ENCODE results near the gene ZNF567. TPM values are rescaled to one million over a fixed set of nuclear protein-coding genes. Genes with fewer than 3 reads are reported as not detected.
A peak's percentile ranks its signal among the peaks of the same experiment; 100 is the strongest.

ZNF567 gene
- total RNA-seq, 1 donor from 2014 or later = 12.3 TPM

GRCh38 chr19:36668646-36669045, 18.8 kb upstream of the ZNF567 start:
- Mint-ChIP-seq H3K36me3 (peaks cover 56% of the 10 kb centered on the region), H3K27ac (peak overlapping the region; percentile 23), H3K4me1 (ENCODE audit: unreplicated experiment) (peaks cover 31% of the 10 kb centered on the region), H3K4me3 (peak overlapping the region; percentile 56), H3K27me3 (no peaks in the 10 kb centered on the region), H3K9me3 (peaks cover 19% of the 10 kb centered on the region)
- no peak for DNase-seq (ENCODE audit: extremely low spot score, unreplicated experiment)
- no peak for TF ChIP-seq CTCF (conservative IDR thresholded peaks at IDR 0.05)

DNA sequence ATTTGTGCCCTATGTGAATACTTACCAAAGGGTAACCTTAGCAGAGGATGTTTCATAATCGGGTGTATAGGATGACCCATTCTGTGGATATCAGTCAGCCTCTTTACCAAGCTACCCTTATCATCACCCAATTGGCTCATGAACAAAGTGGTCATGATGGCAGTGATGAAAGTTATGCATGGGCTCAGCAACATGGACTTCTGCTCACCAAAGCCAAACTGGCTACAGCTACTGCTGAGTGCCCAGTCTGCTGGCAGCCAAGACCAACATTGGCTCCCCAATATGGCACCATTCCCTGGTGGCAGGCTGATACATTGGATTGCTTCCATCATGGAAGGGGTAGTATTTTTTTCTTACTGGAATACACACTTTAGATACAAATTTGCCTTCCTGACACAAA, 15.0 kb upstream of the ZNF567 start:
- TF ChIP-seq CTCF (conservative IDR thresholded peaks at IDR 0.05) = no peak
- Mint-ChIP-seq H3K36me3 (peaks cover 36% of the 10 kb centered on the region), H3K4me3 (no peak overlapping the region), H3K9me3 (peaks cover 12% of the 10 kb centered on the region), H3K27ac (no peak overlapping the region), H3K27me3 (no peaks in the 10 kb centered on the region), H3K4me1 (ENCODE audit: unreplicated experiment) (peaks cover 12% of the 10 kb centered on the region)
- no peak for DNase-seq (ENCODE audit: extremely low spot score, unreplicated experiment)

- H3K9me3 Mint-ChIP-seq = peaks cover 2% of the 10 kb centered on the region
- no peak for TF ChIP-seq CTCF (conservative IDR thresholded peaks at IDR 0.05)
- H3K4me1 Mint-ChIP-seq (ENCODE audit: unreplicated experiment) = peaks cover 2% of the 10 kb centered on the region
- no peak overlapping the region for H3K27ac Mint-ChIP-seq
- H3K27me3 Mint-ChIP-seq = no peaks in the 10 kb centered on the region
- peaks cover 37% of the 10 kb centered on the region for H3K36me3 Mint-ChIP-seq
- no peak for DNase-seq (ENCODE audit: extremely low spot score, unreplicated experiment)
- H3K4me3 Mint-ChIP-seq = no peak overlapping the region
These were observed 13.2 kb upstream of the ZNF567 start for GRCh38 chr19:36674201-36674600.

DNA sequence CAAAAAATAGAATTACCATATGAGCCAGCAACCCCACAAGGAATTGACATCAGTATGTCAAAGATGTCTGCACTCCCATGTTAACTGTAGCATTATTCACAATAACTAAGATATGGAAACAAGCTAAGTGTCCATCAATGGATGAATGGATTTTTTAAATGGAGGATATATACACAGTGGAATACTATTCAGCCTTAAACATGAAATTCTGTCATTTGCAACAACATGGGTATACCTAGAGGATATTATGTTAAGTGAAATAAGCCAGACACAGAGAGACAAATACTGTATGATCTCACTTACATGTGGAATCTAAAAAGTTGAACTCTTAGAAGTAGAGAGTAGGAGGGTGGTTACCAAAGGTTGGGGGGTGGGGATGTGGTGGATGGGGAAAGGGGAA, 8.0 kb upstream of the ZNF567 start:
- Mint-ChIP-seq H3K27ac (no peak overlapping the region), H3K27me3 (no peaks in the 10 kb centered on the region), H3K36me3 (peaks cover 43% of the 10 kb centered on the region), H3K4me3 (no peak overlapping the region), H3K9me3 (no peaks in the 10 kb centered on the region), H3K4me1 (ENCODE audit: unreplicated experiment) (no peaks in the 10 kb centered on the region)
- no peak for TF ChIP-seq CTCF (conservative IDR thresholded peaks at IDR 0.05)
- DNase-seq (ENCODE audit: extremely low spot score, unreplicated experiment) = no peak

- Mint-ChIP-seq H3K9me3 (peaks cover 5% of the 10 kb centered on the region), H3K27ac (peak overlapping the region; percentile 99), H3K36me3 (peaks cover 54% of the 10 kb centered on the region), H3K27me3 (peaks cover 3% of the 10 kb centered on the region), H3K4me1 (ENCODE audit: unreplicated experiment) (peaks cover 21% of the 10 kb centered on the region), H3K4me3 (peak overlapping the region; percentile 97)
- no peak for DNase-seq (ENCODE audit: extremely low spot score, unreplicated experiment)
- no peak for TF ChIP-seq CTCF (conservative IDR thresholded peaks at IDR 0.05)
These were observed 1.6 kb upstream of the ZNF567 start for GRCh38 chr19:36685835-36686234.
